NCI-H510A treated with DMSO at 0.1 percent for 48 hours (cell line): Measurements from ENCODE around the gene SMCR8.
"Not testable (repeated sequence)": the region's sequence is repeated elsewhere in the genome, so short reads cannot be mapped to it uniquely, and the experiment has no call there.

ENCODE experiments used
- DNase-seq: peaks from one replicate; lab custom pipeline; 2025; lab: John Stamatoyannopoulos, UW

Gene SMCR8, protein sequence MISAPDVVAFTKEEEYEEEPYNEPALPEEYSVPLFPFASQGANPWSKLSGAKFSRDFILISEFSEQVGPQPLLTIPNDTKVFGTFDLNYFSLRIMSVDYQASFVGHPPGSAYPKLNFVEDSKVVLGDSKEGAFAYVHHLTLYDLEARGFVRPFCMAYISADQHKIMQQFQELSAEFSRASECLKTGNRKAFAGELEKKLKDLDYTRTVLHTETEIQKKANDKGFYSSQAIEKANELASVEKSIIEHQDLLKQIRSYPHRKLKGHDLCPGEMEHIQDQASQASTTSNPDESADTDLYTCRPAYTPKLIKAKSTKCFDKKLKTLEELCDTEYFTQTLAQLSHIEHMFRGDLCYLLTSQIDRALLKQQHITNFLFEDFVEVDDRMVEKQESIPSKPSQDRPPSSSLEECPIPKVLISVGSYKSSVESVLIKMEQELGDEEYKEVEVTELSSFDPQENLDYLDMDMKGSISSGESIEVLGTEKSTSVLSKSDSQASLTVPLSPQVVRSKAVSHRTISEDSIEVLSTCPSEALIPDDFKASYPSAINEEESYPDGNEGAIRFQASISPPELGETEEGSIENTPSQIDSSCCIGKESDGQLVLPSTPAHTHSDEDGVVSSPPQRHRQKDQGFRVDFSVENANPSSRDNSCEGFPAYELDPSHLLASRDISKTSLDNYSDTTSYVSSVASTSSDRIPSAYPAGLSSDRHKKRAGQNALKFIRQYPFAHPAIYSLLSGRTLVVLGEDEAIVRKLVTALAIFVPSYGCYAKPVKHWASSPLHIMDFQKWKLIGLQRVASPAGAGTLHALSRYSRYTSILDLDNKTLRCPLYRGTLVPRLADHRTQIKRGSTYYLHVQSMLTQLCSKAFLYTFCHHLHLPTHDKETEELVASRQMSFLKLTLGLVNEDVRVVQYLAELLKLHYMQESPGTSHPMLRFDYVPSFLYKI

DNA sequence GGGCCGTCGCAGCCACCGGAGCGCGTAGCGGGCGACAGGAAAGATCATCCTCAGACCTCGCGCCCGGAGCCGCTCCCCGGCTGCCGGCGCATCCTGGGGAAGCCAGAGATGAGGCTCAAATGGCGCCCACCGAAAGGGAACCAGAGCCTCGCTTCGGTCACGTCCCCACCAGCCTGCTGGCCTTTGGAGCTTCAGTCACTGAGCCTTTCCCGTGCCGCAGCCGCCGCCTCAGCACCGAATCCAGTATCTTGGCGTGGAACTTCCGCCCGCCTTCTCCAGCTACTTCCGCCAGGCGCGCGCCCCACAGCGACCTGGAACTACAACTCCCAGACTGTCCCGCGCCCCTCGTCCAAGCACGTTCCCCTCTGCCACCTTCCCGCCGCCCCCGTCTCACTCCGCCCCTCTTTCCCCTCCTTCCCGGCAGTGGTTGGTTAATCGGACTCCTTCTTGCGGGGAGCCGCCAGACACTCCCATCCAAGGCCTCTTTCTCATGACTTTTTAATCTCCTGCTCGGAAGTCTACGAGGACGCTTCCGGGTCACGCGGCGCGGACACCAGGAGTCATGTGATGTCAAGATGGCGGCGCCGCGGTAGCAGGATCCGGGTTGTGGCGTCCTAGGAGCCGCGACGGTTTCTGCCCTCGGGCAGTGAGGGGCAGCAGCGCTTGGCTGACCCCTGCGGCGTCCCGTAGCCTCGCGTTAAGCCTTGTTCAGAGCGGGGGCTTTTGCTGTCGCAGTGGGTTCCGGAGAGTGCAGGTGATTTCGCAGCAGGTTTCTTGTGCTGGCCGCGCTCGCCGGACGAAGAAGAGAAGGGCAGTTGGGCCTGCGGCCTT is at the start of gene SMCR8, which contains the start of gene TOP3A:
SMCR8 (plus strand) TSS at position 563 of the 831 bp plus-strand sequence. CDS start 497 bp downstream, outside the sequence.
TOP3A (minus strand) TSS at position 264 of the 831 bp plus-strand sequence; CDS start at position 48, 216 bp downstream.
- DNase-seq = peak; percentile 97

DNA sequence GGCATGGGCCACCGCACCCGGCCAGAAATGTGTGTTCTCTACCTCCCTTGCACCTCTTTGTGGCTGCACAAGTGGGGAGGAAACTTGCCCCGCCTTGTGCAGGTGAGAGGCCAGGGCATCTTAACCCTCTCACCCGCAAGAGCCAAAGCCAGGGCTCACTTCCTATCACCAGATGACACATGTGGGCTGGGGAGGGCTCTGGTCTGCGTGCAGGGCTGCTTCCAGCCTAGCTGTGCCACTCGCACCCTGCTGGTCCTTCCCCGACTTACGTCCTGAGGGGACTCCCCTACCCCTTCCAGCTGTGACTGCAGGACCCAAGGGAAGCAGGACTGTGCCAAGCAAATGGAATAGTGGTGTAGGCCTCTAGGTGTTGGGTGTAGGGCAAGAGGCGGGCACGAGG is 47.7 kb upstream of the SMCR8 start:
- no peak for DNase-seq

DNA sequence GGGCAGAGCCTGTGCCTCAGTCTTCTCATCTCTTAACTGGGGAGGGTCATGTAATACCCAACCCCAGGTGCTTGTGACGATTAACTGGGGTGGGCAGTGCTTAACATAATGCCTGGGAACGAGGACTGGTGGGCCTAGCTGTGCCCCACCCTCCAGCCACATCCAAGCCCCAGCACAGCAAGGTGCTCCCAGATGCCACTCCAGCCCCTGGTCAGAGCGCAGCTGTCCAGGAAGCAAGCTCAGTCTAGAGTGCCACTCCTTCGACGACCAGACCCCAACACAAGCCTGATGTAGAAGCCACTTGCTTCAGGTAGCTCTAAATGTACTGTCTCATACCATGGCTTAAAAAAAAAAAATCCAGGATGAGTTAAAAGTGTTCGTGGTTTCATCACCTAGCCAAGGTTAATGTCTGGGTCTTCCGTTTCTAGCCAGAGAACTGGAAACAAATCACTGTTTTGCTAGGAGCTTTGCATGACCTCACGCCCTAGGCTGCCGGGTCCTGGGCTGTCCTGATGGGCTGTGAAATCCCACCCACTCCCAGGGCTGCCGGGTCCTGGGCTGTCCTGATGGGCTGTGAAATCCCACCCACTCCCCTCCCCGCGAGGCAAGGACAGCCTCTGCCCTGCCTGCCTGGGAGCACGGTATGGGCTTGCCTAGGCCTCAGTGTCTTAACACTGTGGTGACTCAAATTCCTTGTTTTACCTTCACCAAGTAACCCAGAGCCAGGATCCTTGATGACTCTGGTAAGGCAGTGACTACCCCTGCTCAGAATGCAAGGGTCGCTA is 47.0 kb upstream of the SMCR8 start:
- DNase-seq = no peak

DNA sequence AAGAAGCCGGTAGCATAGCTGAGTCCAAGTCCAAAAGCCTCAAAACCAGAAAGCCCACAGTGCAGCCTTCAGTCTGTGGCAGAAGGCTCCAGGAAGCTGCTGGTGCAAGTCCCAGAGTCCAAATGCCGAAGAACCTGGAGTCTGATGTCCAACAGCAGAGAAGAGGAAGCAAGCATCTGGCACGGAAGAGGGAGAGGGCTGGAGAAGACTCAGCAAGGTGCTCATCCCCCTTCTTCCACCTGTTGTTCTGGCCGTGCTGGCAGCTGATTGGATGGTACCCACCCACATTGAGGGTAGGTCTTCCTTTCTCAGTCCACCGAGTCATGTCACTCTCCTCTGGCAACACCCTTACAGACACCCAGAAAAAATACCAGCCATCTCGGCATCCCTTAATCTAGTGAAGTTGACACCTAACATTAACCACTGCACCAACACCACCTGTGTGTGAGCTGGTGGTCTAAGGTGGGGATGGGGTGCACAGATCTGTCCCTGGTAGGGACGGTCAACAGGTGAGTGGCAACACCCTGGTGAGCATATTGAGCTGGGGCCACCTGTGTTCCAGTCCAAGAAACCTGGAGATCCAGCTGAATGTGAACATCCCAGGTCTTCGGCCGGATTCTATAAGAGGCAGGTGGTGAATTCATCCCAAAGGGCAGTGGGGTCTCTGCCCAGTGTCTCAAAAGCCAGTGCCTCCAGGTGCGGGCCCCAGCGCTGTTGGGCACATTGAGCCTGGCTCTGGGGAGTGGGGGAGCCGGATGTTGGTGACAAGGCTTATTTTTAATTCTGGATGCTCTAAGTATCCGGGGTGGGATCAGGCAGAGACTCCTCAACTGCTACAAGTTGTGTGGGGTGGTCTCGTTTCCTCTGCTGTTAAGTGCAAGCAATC is 44.8 kb upstream of the SMCR8 start:
- no peak for DNase-seq

DNA sequence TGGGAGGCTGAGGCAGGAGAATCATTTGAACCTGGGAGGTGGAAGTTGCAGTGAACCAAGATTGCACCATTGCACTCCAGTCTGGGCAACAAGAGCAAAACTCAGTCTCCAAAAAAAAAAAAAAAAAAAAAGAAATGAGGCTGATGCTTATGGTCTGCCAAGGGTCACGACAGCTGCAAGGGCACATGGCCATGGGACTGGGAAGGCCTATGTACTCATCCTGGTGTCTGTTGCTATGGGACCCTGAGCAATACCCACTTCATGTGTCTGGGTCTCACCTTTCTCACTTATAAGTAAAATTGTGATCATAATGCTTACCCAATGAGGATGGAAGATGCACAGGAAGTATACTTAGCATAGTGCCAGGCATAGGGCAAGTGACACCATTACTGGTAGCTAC is 38.0 kb upstream of the SMCR8 start:
- DNase-seq = no peak

DNA sequence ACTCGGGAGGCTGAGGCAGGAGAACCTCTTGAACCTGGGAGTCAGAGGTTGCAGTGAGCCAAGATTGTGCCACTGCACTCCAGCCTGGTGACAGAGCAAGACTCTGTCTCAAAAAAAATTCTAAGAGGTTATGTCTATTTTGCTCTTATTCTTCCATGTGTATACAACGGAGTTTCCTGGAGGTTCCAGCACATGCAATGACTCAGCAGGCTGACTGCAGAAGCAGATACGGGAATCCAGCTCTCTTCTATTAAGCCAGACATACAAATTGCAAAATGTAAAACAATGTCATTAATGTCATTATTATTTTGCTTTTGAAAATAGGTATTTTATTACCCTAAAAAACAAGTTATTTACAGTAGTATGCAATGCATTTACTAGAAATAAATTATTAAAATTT is 36.2 kb upstream of the SMCR8 start:
- DNase-seq = no peak

DNA sequence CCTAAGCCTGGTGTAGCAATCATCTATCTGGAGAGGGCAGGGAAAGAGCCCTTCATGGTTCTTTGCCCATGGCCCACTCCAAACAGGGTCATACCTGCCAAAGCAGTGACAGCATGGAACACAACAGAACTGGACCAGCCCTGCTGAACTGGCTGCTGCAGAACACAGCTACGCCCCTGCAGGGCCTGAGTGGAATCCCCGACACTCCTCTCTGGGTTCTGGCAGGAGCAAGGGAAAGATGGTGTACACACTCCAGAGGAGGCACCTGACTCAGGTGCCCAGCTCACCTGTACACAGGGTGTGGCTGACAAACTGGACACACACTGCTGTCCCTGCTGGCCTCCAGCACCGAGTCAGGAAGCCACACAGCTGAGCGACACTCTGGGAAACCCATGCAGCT is 34.8 kb upstream of the SMCR8 start:
- no peak for DNase-seq

DNA sequence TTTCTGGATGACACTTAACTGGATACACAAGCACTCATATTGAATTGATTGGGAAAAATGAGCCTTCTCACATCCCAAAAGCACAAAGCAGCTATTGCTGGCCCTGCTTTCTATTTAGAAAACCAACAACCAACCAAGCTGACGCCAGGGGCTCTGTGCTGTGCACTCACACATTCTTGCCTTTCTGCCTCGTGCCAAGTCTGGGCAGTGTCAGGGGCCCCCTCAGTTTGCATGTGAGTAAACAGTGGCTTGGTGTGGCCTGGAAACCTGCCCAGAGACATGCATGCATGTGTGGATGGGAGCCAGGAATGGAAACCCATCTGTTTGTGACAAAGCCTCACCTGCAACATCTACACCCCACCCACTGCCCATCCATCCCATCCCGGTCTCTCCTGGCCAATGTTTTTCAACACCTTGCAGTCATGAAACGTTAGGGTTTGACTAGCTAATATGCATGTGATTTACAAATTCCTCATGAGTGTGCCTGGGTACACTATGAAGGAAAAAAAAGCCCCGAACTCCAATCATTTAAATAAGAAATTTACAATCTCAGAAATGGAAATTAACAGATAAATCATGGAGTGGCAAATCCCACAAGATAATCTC is 34.2 kb upstream of the SMCR8 start:
- no peak for DNase-seq

DNA sequence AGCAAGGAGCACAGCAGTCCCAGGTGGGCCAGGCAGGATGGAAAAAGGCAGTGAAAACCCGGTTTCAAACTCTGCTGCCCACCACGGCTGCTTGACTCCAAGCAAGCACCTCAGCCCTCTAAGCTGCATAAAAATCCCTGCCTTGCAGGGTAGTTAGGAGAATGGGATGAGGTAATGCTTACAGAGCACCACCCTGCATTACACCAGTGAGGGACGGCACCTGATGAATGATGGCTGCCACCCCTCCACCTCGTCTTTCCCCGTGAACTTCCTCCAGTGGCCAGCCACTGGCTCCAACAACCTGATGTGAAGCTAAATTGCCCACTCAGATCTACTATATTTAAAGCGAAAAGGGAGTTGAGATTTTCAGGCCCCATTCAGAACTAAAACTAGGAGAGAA is 33.3 kb upstream of the SMCR8 start:
- no peak for DNase-seq

DNA sequence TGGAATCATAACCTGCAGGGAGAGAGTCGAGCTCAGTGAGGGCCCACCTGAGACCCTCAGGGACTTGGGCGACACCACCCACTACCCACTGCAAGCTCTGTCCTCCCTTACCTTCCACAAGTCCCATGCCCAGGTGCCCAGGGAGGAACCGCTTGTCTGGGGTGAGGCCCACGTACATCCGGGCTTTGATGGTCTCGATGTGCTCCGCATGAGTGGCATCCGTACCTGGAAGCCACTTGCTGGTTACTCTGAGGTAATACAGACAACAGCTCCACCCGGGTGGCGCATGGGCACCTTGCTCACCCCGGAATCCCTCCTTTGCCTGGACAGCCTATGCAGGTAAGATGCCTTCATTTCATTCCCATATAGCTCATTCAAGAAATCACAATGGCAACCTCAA is 29.8 kb upstream of the SMCR8 start:
- DNase-seq = no peak

DNA sequence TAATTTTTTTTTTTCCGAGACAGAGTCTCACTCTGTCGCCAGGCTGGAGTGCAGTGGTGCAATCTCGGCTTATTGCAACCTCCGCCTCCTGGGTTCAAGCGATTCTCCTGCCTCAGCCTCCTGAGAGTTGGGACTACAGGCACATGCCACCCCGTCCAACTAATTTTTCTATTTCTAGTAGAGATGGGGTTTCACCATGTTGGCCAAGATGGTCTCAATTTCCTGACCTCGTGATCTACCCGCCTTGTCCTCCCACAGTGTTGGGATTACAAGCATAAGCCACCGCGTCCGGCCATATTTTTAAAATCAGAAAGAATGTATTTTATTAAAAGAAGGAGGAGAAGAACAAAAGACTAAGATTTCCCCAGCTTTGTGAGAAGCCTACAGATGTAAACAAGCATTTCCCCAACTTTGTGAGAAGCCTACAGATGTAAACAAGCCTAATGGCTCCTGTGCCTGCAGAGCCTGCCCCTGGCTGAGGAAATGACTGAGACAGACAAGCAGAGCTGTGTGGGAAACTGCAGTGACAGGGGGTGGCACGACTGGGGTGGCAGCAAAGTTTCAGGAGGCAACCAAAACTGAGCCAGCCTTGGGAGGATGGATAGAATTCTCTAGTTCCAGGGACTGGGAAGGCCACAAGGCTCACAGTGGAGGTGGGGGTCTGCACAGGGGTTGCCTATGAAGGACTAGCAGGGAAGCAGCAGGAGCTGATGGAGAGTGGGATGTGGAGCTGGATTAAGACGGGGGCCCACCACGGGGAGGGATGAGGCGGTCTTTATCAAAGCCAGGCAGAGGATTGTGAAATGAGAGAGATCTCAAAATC is 23.2 kb upstream of the SMCR8 start:
- DNase-seq = no peak

DNA sequence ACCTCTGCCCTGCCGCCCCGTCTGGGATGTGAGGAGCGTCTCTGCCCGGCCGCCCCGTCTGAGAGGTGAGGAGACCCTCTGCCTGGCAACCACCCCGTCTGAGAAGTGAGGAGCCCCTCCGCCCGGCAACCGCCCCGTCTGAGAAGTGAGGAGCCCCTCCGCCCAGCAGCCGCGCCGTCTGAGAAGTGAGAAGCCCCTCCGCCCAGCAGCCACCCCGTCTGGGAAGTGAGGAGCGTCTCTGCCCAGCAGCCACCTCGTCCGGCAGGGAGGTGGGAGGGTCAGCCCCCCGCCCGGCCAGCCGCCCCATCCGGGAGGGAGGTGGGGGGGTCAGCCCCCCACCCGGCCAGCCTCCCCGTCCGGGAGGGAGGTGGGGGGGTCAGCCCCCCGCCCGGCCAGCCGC is 17.0 kb upstream of the SMCR8 start:
- DNase-seq = not testable (repeated sequence)

DNA sequence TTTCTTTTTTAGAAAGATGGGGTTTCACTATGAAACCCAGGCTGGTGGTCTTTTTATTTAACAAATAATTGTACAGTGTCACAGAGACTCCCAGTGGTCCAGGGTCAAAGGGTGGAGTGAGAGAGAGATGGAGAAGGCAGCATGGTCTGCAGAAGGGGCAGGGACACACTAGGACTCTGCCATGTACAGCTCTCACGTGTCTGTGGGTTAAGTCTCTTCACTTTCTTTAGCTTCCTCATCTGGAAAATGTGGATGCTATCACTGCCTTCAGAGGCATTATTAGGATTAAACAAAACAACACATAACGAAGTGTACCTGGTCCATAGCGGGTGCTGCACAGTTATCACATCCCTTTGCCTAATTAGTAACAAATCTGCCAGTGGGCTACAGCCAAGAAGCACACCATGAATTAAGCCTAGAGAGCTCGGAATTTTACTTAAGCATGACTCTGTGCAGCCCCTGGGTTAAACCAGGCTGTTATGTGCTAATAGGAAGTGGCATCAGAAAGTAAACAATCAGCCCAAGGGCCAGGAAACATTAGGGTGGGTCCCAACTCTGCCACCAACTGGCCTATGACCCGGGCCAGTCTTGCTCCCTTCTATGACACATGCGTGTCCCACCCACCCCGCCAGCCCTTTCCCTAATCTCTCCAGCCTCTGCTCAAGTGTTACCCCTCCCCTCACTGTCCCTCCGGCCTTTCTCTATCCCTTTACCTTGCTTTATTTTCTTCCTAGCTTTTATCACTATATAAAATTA is 14.2 kb upstream of the SMCR8 start:
- no peak for DNase-seq

DNA sequence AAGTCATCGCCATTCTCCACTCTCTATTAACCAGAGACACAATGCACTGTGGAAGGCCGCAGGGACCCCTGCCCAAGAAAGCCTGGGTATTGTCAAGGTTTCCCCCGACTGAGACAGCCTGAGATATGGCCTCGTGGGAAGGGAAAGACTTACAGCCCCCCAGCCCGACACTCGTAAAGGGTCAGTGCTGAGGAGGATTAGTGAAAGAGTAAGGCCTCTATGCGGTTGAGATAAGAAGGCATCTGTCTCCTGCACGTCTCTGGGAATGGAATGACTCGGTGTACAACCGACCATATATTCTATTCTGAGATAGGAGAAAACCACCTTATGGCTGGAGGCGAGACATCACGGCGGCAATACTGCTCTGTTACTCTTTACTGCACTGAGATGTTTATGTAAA is 11.9 kb upstream of the SMCR8 start:
- not testable (repeated sequence) for DNase-seq

DNA sequence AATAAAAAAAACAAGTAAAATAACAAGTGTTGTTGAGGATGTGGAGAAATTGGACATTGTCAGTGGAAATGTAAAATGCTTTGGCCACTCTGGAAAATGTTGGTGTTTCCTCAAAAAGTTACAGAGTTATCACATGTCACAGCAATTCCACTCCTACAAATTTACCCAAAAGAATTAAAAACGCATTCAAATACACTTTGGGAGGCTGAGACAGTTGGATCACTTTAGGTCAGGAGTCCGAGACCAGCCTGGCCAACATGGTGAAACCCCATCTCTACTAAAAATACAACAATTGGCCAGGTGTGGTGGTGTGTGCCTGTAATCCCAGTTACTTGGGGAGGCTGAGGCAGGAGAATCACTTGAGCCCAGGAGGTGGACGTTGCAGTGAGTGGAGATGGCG is 5.9 kb upstream of the SMCR8 start:
- no peak for DNase-seq

DNA sequence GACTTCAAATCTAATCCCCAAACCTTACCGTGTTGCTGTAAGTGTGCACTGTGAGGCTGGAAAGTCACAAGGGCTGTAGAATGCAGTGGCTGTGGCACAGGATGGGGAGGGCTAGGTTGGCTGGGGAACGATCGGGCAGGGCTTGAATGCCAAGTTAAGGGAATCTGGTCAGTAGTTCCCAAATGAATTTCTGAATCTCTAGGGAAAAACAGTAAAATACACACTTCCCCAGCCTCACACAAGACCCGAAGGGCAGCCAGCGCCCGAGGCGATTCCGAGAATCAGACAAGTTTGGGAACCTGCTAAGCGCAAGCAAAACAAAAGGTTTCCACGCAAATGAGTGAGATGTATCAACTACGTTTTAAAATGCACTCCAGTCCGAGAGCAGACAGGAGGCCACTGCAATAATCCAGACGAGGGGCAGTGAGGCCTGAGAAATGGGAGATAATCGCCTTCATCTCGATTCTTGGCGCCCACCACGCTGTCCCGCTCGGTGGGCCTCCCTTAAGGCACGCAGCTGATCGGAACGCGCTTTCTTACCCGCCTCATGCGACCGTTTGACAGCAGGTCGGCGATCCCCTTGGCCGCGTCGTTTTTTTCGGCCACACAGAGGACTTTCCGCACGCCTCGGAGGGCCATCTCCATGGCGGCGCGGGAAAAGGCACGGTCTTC is 898 bp upstream of the SMCR8 start:
- DNase-seq = no peak

DNA sequence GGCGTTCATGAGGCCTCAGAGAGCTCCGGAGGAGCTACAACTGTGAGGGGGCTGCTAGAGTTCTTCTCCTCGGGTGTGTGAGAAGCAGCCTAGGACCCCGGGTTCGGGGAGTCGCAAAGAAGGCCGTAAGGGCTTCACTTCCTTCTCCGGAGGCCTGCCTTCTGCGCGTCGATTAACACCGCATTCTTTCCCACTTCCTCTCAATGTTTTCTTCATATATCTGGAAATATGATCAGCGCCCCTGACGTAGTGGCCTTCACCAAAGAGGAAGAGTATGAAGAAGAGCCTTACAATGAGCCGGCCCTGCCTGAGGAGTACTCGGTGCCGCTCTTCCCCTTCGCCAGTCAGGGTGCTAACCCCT is 449 bp downstream of the SMCR8 start:
- no peak for DNase-seq

DNA sequence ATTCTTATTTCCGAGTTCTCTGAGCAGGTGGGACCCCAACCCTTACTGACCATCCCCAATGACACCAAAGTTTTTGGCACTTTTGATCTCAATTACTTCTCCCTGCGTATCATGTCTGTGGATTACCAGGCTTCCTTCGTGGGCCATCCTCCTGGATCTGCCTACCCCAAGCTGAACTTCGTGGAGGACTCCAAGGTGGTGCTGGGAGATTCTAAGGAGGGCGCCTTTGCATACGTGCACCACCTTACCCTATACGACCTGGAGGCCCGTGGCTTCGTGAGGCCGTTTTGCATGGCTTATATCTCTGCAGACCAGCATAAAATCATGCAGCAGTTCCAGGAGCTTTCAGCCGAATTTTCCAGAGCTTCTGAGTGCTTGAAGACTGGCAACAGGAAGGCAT is 868 bp downstream of the SMCR8 start:
- DNase-seq = no peak
